HG03097 (cell line): Measurements from ENCODE around the gene ANK2.
A peak's percentile ranks its signal among the peaks of the same experiment; 100 is the strongest.

ENCODE experiments used
- ATAC-seq: cut with Tn5 transposase; IDR thresholded peaks from one replicate; pipeline ENCODE4 v1.9.1; 2021; ENCODE audit not compliant: unreplicated experiment, low FRiP score

Gene ANK2

GRCh38 chr4:113325876-113326615 lies 276.6 kb downstream of the ANK2 start:
- ATAC-seq, result no peak

GRCh38 chr4:113327494-113327893 lies 278.0 kb downstream of the ANK2 start:
- ATAC-seq, result no peak

- no peak for ATAC-seq
Observed at GRCh38 chr4:113328514-113328913, 279.1 kb downstream of the ANK2 start.

DNA sequence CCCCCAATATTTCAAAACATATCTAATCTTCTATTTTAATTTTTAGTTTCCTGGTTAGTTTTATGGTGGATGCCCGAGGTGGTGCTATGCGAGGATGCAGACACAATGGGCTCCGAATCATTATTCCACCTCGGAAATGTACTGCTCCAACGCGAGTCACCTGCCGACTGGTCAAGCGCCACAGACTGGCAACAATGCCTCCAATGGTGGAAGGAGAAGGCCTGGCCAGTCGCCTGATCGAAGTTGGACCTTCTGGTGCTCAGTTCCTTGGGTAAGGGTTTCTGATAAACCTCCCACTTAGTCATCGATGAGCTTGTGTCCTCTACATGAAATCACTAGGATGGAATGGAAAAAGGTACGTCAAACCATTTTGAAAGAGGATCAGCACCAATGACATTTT lies 280.7 kb downstream of the ANK2 start:
- no peak for ATAC-seq

DNA sequence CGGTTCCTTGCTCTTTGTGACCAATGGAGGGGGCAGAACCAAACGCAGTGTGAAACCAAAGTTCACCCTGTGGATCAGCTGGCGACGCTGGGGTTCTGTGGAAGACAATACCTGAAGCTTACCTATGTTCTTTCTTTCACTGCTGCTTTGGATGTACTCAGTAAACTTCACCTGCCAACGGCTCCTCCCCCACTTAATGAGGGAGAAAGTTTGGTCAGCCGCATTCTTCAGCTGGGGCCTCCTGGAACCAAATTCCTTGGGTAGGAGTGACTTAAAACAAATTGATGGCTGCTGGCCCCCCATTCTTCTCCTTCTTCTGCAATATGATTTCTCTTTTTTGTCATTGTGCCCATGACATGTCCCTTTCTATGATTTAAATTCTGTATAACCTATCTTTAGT lies 282.4 kb downstream of the ANK2 start:
- ATAC-seq, result no peak

- no peak for ATAC-seq
Observed at GRCh38 chr4:113332701-113333100, 283.2 kb downstream of the ANK2 start.

- no peak for ATAC-seq
Observed at GRCh38 chr4:113335746-113336145, 286.3 kb downstream of the ANK2 start.

GRCh38 chr4:113336556-113336955 lies 287.1 kb downstream of the ANK2 start:
- no peak for ATAC-seq

DNA sequence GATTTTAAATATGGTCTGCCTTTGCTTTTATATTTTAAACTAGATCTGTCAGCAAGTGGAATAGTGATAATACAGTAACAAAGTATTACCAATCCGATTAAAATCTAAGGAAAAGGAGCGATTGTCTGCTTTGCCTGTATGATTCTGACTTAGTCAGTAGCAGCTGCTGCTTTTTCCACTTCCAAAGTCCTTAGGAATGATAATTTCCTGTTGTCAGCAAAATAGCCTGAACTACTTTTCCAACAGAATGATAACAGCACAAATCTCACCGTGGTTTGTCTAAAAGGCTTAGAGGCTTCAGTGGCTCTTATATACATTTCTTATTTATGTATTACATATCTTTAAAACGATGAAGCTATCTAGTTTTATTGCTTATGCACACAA lies 290.0 kb downstream of the ANK2 start:
- ATAC-seq, result no peak

DNA sequence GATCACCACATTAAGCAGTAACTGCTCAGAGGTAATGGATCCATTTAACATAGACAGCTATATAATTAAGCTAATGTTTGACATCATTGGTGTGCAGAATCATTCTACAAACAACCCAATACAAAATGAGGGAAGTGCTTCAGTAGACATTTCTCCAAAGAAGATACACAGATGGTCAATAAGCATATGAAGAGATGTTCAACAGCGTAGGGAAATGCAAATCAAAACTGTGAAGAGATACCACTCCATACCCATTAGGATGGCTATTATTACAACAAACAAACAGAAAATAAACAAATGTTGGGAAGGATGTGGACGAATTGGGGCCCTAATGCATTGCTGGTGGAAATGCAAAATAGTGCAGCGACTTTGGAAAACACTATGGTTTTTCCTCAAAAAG lies 294.6 kb downstream of the ANK2 start:
- no peak for ATAC-seq

- no peak for ATAC-seq
Observed at GRCh38 chr4:113347245-113347644, 297.8 kb downstream of the ANK2 start.

GRCh38 chr4:113349430-113349829 lies 300.0 kb downstream of the ANK2 start:
- peak; percentile 69 for ATAC-seq

GRCh38 chr4:113350576-113350975 lies 301.1 kb downstream of the ANK2 start:
- ATAC-seq, result no peak

- ATAC-seq, result peak; percentile 100
Observed at GRCh38 chr4:113355550-113356371, 306.3 kb downstream of the ANK2 start.

GRCh38 chr4:113356453-113356852 lies 307.0 kb downstream of the ANK2 start:
- no peak for ATAC-seq

- no peak for ATAC-seq
Observed at GRCh38 chr4:113358784-113359183, 309.3 kb downstream of the ANK2 start.

DNA sequence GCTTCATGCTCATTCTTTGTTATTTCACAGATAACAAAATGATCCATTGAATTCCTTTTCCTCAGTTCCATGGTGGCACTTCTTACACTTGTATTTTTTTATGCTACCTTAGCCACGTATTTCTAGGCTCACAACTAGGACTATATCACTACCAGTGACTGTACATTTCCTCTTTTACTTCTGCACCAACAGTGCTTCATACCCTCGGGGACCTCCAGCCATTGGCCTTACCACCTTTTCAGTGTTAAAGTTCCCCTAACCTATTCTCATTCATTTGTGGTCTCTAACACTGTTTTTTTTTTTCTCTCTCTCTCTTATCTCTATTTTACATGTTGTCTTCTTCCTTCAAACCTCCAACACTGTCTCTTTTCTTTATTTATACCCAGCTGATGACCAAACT lies 315.9 kb downstream of the ANK2 start:
- no peak for ATAC-seq

- ATAC-seq, result no peak
Observed at GRCh38 chr4:113368056-113368455, 318.6 kb downstream of the ANK2 start.

- ATAC-seq, result no peak
Observed at GRCh38 chr4:113371111-113371510, 321.7 kb downstream of the ANK2 start.

DNA sequence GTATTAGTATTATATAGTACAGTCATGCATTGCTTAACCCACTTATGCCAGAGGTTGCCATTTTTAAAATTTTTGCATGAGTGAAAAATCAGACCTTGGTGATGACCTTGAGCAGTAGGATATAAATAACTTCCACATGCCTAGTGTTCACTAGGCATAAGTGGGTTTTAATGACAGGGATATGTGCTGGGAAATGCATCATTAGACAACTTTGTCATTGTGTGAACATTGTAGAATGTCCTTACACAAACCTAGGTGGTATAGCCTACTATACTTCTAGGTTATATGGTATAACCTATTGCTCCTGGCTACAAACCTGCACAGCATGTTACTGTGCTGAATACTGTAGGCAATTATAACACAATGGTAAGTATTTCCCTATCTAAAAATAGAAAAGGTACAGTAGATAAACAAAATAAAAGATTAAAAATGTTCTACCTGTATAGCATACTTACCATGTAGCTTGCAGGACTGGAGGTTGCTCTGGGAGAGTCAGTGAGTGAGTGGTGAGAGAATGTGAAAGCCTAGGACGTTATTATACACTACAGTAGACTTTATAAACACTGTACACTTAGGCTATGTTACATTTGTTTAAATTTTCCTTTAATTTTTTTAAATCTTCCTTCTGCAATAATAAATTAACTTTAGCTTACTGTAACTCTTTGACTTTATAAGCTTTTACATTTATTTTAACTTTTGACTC lies 326.7 kb downstream of the ANK2 start:
- no peak for ATAC-seq

DNA sequence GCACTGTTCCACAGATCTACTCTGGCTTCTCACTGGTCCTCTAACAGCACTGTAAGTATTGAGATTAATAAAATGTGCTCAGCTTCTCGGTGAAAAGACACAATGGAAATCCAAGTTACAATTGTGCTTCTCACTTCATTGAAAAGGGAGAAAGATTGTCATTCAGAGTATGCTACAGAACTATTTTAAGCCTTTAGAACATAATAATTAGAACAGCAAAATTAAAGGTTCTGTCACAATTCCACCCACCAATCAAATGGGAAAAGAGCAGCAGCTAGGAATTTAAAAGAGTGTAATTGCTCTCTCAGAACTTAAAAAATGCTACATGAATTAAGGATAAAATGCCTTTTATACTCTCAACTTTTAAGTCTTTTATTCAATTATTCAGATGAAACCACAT lies 329.4 kb downstream of the ANK2 start:
- ATAC-seq, result no peak
